ENCODE data around the gene ATP6V1B1.
A peak's percentile ranks its signal among the peaks of the same experiment; 100 is the strongest.
"Not testable (repeated sequence)": the region's sequence is repeated elsewhere in the genome, so short reads cannot be mapped to it uniquely, and the experiment has no call there.

ATP6V1B1 gene

DNA sequence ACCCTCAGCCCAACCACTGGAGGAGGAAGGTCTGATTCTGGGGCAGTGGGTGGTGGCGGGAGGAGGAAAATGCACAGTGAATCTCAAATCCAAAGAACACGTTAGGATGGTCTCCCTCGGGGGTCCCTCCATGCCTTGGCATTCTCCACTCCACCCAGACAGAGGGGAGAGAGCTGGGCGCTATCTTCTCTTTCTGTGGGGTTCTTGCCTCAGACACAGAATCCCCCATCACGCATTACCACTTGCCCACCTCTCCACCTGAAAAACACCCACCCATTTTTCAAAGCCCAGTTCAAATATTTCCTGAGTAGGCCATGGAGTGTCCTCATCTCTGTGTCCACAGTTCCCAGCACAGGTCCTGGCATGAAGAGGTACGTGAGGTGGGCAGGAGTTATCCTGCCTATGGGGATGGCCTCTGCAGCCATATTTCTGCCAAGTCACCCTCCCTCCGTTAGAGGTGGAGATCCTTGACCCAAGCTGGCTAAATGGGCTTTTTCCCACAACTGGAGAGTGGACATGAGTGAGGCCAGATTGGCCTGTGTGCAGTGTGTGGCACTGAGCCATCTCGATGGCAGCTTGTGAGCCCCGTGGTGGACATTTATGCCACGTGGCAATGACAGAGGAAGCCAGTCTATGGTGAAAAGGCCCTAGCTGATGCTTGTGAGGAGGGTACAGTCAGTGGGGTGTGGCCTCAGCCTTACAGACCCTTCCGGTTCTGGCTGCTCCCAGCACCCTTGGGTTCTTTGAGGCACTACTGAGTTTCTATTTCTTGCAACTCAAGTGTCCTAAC is 68.5 kb downstream of the ATP6V1B1 start:
- Mint-ChIP-seq H3K9me3 (no peaks in the 10 kb centered on the region), H3K4me3 (no peak overlapping the region), H3K27me3 (peaks cover 3% of the 10 kb centered on the region), H3K27ac (no peak overlapping the region), H3K4me1 (ENCODE audit: low read depth) (peaks cover 17% of the 10 kb centered on the region), H3K36me3 (ENCODE audit: low read depth) (no peaks in the 10 kb centered on the region)

DNA sequence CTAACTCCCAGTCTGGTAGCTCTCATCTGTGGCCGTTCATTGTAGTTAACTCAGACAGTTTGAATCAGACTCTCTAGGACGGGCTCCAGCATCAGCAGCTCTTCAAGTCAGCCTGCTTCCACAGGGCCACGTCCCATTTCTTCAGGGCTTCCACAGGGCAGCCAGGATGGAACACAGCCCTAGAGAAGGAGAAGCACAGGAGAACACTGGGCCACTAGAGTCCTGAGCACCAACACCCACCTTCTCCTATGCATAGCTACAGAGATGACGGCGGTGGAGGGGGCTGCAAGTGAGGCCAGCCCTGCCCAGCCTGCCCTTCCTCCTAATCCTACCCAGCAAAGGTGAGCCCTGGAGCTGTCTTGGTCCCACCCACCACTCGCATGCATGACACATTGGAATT is 69.2 kb downstream of the ATP6V1B1 start:
- Mint-ChIP-seq H3K9me3 (no peaks in the 10 kb centered on the region), H3K4me1 (ENCODE audit: low read depth) (peaks cover 14% of the 10 kb centered on the region), H3K4me3 (no peak overlapping the region), H3K27me3 (peaks cover 7% of the 10 kb centered on the region), H3K36me3 (ENCODE audit: low read depth) (no peaks in the 10 kb centered on the region), H3K27ac (no peak overlapping the region)

DNA sequence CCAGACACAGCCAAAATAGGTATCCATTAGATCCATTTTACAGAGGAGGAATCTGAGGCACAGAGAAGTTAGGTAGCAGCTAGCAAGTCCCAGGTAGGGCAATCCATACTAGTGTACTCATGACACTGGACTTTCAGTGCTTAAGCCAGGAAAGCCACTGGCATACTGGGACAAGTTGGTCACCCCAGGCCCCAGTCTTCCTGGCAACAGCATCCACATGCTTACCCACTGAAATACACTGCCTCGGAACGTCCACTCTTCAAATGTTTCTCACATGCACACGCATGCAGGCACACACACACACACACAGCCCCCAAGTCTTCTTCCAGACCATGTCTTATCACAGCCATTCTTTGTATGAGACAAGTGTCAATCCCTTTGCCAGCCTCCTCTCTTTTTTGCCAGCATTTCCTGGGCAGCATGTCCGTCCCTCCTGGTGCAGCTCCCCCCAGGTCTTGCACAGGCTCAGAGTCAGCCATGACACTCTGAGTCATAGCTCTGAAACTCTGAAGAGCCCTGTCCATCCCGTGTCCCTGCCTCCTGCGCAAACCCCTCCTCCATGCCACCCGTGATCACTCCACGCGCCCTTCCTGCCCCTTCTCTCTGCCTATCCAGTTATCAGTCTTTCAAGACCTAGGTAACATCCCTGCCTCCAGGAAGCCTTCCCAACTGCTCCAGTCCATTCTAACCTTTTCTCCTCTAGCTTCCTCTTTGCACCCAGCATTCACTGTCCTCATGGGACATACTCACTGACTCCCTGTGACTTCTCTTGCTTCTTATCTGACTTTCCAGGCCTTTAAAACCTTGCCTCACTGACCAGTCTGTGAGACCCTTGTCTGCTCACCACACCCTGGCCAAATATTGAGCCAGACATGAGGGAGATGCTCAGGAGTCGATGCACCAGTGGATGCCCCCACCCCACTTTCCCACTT is 69.8 kb downstream of the ATP6V1B1 start:
- no peaks in the 10 kb centered on the region for H3K9me3 Mint-ChIP-seq
- H3K4me1 Mint-ChIP-seq (ENCODE audit: low read depth): peaks cover 11% of the 10 kb centered on the region
- peaks cover 12% of the 10 kb centered on the region for H3K27me3 Mint-ChIP-seq
- no peak overlapping the region for H3K4me3 Mint-ChIP-seq
- H3K27ac Mint-ChIP-seq: no peak overlapping the region
- no peaks in the 10 kb centered on the region for H3K36me3 Mint-ChIP-seq (ENCODE audit: low read depth)

DNA sequence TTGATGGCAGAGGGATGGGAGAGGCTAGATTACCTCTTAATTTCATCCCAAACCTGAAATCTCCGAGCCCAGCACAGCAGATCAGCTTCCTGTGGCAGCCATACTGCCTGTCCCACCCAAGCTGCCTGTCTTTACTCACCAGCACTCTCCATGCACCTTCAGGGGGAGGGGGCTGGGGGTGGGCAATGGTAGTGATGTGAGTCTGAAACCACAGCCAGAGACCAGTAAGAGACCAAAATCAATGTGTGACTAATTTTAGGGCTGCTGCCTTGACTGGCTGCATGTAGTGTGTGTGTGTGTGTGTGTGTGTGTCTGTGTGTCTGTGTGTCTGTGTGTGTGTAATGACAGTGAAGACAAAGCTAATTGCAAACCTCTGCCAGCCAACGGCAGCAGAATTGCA is 70.6 kb downstream of the ATP6V1B1 start:
- Mint-ChIP-seq H3K9me3 (no peaks in the 10 kb centered on the region), H3K27me3 (peaks cover 12% of the 10 kb centered on the region), H3K36me3 (ENCODE audit: low read depth) (no peaks in the 10 kb centered on the region), H3K27ac (no peak overlapping the region), H3K4me3 (no peak overlapping the region), H3K4me1 (ENCODE audit: low read depth) (peaks cover 3% of the 10 kb centered on the region)

DNA sequence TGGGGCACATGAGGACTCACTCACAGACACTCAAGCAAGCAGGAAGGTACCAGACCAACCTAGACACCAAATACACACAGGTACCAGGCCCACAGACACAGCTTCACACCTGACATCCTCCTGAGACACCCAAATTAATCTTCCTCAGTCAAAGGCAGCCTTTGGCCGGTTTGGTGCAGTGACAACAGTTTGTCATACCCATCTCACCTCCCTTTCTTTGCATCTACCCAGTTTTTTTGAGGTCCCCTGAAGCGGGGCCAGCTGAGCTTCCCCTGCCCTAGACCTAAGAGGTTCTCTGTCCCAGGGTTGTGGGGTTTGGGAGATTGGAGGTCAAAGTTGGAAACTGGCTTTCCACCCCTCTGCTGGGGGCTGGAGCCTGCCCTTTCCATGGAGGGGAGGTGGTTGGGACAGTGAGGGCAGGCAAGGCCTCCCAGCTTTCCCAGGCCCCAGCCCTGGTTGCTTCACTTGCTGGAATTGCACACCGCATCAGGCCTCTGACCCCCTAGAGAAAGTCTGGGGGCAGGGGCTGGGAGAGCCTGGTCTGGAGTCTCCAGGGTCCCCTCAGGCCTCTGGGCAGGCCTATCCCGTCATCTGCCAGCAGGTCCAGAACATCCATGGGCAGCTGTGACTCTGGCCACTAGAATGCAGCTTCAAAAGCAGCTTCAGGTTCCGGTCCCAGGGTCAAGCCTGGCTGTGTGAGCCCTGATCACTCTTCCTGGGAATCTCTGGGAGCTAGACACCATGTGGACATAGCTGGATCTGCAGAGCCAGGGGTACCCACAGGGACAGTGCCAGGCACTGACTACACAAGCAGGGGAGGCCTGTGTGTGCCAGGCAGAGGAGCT is 71.5 kb downstream of the ATP6V1B1 start:
- Mint-ChIP-seq H3K36me3 (ENCODE audit: low read depth) (no peaks in the 10 kb centered on the region), H3K9me3 (no peaks in the 10 kb centered on the region), H3K27me3 (peaks cover 17% of the 10 kb centered on the region), H3K4me1 (ENCODE audit: low read depth) (no peaks in the 10 kb centered on the region), H3K27ac (no peak overlapping the region), H3K4me3 (no peak overlapping the region)

DNA sequence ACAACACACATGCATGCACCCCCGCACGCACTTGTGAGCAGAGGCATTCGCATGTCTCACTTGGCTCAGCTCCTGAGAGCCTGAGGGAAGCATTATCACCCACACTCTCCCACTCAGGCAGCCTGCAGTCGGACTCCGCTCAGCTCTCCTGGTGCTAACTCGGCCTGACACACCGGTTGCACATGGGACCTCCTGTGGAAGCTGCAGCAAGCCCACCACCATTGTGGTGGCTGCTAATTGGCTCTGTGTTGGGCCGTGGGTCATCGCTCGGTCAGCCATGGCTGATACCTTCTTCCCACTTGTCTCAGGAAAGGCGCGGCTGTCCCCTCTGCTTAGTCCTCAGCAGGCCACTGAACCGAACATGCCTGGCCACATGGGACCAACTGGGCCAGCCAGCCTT is 72.6 kb downstream of the ATP6V1B1 start:
- peak overlapping the region; percentile 56 for H3K27ac Mint-ChIP-seq
- peaks cover 17% of the 10 kb centered on the region for H3K27me3 Mint-ChIP-seq
- H3K4me1 Mint-ChIP-seq (ENCODE audit: low read depth): no peaks in the 10 kb centered on the region
- no peaks in the 10 kb centered on the region for H3K36me3 Mint-ChIP-seq (ENCODE audit: low read depth)
- no peaks in the 10 kb centered on the region for H3K9me3 Mint-ChIP-seq
- H3K4me3 Mint-ChIP-seq: no peak overlapping the region

DNA sequence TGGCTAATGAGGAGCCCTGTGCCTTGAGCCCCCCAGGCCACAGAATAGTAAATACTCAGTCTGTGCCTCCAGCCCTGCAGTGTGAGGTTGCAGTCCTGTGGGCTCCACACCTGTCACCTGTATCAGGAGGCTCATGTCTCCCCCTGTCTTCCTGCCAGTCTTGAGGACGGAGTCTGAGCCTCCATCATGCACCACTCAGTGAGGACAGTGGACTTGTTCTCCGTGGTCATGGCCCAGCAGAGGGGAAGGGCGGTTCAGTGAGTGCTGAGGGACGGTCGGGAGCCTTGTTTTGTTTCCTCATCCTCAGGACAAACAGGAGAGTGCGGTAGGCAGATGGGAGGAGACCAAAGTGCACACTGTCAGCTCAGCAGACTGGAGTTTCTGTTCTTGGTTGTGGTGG is 76.1 kb downstream of the ATP6V1B1 start:
- peaks cover 17% of the 10 kb centered on the region for H3K27me3 Mint-ChIP-seq
- not testable (repeated sequence) for H3K36me3 Mint-ChIP-seq (ENCODE audit: low read depth); H3K9me3 Mint-ChIP-seq; H3K4me3 Mint-ChIP-seq; H3K4me1 Mint-ChIP-seq (ENCODE audit: low read depth); H3K27ac Mint-ChIP-seq

Data from stimulated activated naive CD8-positive, alpha-beta T cell treated with anti-CD3 and anti-CD28 coated beads, Interleukin-15, Interleukin-2, amounts not matched to agents 100 ng/mL and 50 ng/mL, for 24 hours (primary cell).